Measurements from ENCODE around the gene METAP1.

Gene METAP1

GRCh38 chr4:98996765-98997068 is 1.2 kb downstream of the METAP1 start:
- DNase-seq (ENCODE audit: low read depth, low spot score) = no peak
- TF ChIP-seq CTCF (IDR thresholded peaks at IDR 0.05; ENCODE audit: low read depth, low read length) = no peak
- in situ Hi-C loops (cut with HindIII; ENCODE audit: low sequenced_read_pairs) = no loop called here

GRCh38 chr4:98997166-98997565 is 1.6 kb downstream of the METAP1 start:
- no peak for TF ChIP-seq CTCF (IDR thresholded peaks at IDR 0.05; ENCODE audit: low read depth, low read length)
- DNase-seq (ENCODE audit: low read depth, low spot score) = no peak
- in situ Hi-C loops (cut with HindIII; ENCODE audit: low sequenced_read_pairs) = no loop called here
- no peak overlapping the region for H3K4me3 ChIP-seq (ENCODE audit: low read depth, low read length)

More at GRCh38 chr4:98996765-98997068, 1.2 kb downstream of the METAP1 start:
- H3K4me3 ChIP-seq (ENCODE audit: low read depth, low read length) = peak overlapping the region; percentile 85

- no peak for DNase-seq (ENCODE audit: low read depth, low spot score)
- in situ Hi-C loops (cut with HindIII; ENCODE audit: low sequenced_read_pairs) = no loop called here
- TF ChIP-seq CTCF (IDR thresholded peaks at IDR 0.05; ENCODE audit: low read depth, low read length) = no peak
- H3K4me3 ChIP-seq (ENCODE audit: low read depth, low read length) = no peak overlapping the region
Observed at GRCh38 chr4:98998551-98998950, 3.0 kb downstream of the METAP1 start.

GRCh38 chr4:99002279-99002678 is 6.8 kb downstream of the METAP1 start:
- in situ Hi-C loops (cut with HindIII; ENCODE audit: low sequenced_read_pairs) = no loop called here
- TF ChIP-seq CTCF (IDR thresholded peaks at IDR 0.05; ENCODE audit: low read depth, low read length) = no peak
- DNase-seq (ENCODE audit: low read depth, low spot score) = no peak
- no peak overlapping the region for H3K4me3 ChIP-seq (ENCODE audit: low read depth, low read length)

GRCh38 chr4:99008051-99008450 is 12.5 kb downstream of the METAP1 start:
- no peak for DNase-seq (ENCODE audit: low read depth, low spot score)
- TF ChIP-seq CTCF (IDR thresholded peaks at IDR 0.05; ENCODE audit: low read depth, low read length) = no peak
- H3K4me3 ChIP-seq (ENCODE audit: low read depth, low read length) = no peak overlapping the region
- in situ Hi-C loops (cut with HindIII; ENCODE audit: low sequenced_read_pairs) = no loop called here

- H3K4me3 ChIP-seq (ENCODE audit: low read depth, low read length) = no peak overlapping the region
- in situ Hi-C loops (cut with HindIII; ENCODE audit: low sequenced_read_pairs) = no loop called here
- DNase-seq (ENCODE audit: low read depth, low spot score) = no peak
- TF ChIP-seq CTCF (IDR thresholded peaks at IDR 0.05; ENCODE audit: low read depth, low read length) = no peak
Observed at GRCh38 chr4:99011910-99012309, 16.4 kb downstream of the METAP1 start.

GRCh38 chr4:99013402-99013843 is 17.9 kb downstream of the METAP1 start:
- in situ Hi-C loops (cut with HindIII; ENCODE audit: low sequenced_read_pairs) = no loop called here
- no peak overlapping the region for H3K4me3 ChIP-seq (ENCODE audit: low read depth, low read length)
- no peak for TF ChIP-seq CTCF (IDR thresholded peaks at IDR 0.05; ENCODE audit: low read depth, low read length)
- DNase-seq (ENCODE audit: low read depth, low spot score) = no peak
